SU-DHL-6 (cell line): ENCODE results near the gene ACVRL1.
"Not testable (repeated sequence)": the region's sequence is repeated elsewhere in the genome, so short reads cannot be mapped to it uniquely, and the experiment has no call there.

ENCODE experiments used
- H2AFZ ChIP-seq: fragments of 200-600 bp; sonication (generic); 2 replicates; pipeline ENCODE4 v1.6.1; 2014; ENCODE audit warnings: low read depth, mild to moderate bottlenecking, moderate library complexity, mixed read lengths, antibody characterized with exemption, low read length; ENCODE audit not compliant: severe bottlenecking
- H3F3A ChIP-seq: fragments of 200-600 bp; shearing (Covaris generic); 2 replicates; pipeline ENCODE4 v1.6.0; 2016; ENCODE audit warnings: antibody characterized with exemption, mild to moderate bottlenecking; ENCODE audit not compliant: insufficient read depth
- H3K27ac ChIP-seq: fragments of 200-600 bp; sonication (generic); 2 replicates; pipeline ENCODE4 v1.5.1; 2016; ENCODE audit warnings: low read depth, mild to moderate bottlenecking, low read length, moderate library complexity, mixed read lengths
- H3K27me3 ChIP-seq: fragments of 200-600 bp; sonication (generic), shearing (Covaris generic); 2 replicates; pipeline ENCODE4 v1.6.0; 2014; ENCODE audit warnings: mild to moderate bottlenecking, low read length
- H3K36me3 ChIP-seq: fragments of 200-600 bp; sonication (generic); 2 replicates; pipeline ENCODE4 v1.6.1; 2014; ENCODE audit warnings: mild to moderate bottlenecking, low read length, mixed read lengths
- H3K4me2 ChIP-seq: fragments of 300-600, 200-600 bp; shearing (Covaris generic), sonication (generic); 2 replicates; pipeline ENCODE4 v1.6.0; 2014; ENCODE audit warnings: low read length, low read depth, mild to moderate bottlenecking; ENCODE audit not compliant: poor library complexity, severe bottlenecking
- H3K4me3 ChIP-seq: fragments of 200-600 bp; sonication (generic); 2 replicates; pipeline ENCODE4 v1.5.1; 2014; ENCODE audit warnings: antibody characterized with exemption, low read length, mild to moderate bottlenecking, mixed read lengths; ENCODE audit not compliant: insufficient read depth, poor library complexity, severe bottlenecking
- H3K79me2 ChIP-seq: fragments of 200-600 bp; sonication (generic); 2 replicates; pipeline ENCODE4 v1.6.1; 2014; ENCODE audit warnings: mild to moderate bottlenecking, low read length, moderate library complexity; ENCODE audit not compliant: insufficient read depth
- H3K9ac ChIP-seq: fragments of 200-600 bp; sonication (generic); 2 replicates; pipeline ENCODE4 v1.7.0; 2014; ENCODE audit warnings: mild to moderate bottlenecking, low read length
- H3K9me2 ChIP-seq: fragments of 200-600 bp; sonication (generic); replicated peaks from 2 replicates; pipeline ENCODE4 v1.6.1; 2014; ENCODE audit warnings: low read length; ENCODE audit not compliant: insufficient read depth
- H3K9me3 ChIP-seq: fragments of 200-600 bp; sonication (generic); 2 replicates; pipeline ENCODE4 v1.6.1; 2014; ENCODE audit warnings: low read length, mixed read lengths; ENCODE audit not compliant: insufficient read depth
- H4K20me1 ChIP-seq: fragments of 200-600 bp; sonication (generic); 2 replicates; pipeline ENCODE4 v1.6.1; 2014; ENCODE audit warnings: low read depth, mild to moderate bottlenecking, antibody characterized with exemption, low read length, moderate library complexity, mixed read lengths
- EZH2phosphoT487 ChIP-seq: fragments of 200-600 bp; sonication (generic), shearing (Covaris generic); conservative IDR thresholded peaks from 2 replicates; pipeline ENCODE4 v1.6.1; 2018; ENCODE audit warnings: mild to moderate bottlenecking, antibody characterized with exemption, low read length, moderate library complexity, mixed read lengths
- TF ChIP-seq, protein P1 (sequence below): fragments of 200-600 bp; sonication (generic); IDR thresholded peaks from one replicate; pipeline ENCODE4 v1.5.1; 2017; ENCODE audit warnings: antibody characterized with exemption, mild to moderate bottlenecking, low read length, moderate library complexity; ENCODE audit not compliant: insufficient read depth, poor library complexity, severe bottlenecking

Gene ACVRL1

DNA sequence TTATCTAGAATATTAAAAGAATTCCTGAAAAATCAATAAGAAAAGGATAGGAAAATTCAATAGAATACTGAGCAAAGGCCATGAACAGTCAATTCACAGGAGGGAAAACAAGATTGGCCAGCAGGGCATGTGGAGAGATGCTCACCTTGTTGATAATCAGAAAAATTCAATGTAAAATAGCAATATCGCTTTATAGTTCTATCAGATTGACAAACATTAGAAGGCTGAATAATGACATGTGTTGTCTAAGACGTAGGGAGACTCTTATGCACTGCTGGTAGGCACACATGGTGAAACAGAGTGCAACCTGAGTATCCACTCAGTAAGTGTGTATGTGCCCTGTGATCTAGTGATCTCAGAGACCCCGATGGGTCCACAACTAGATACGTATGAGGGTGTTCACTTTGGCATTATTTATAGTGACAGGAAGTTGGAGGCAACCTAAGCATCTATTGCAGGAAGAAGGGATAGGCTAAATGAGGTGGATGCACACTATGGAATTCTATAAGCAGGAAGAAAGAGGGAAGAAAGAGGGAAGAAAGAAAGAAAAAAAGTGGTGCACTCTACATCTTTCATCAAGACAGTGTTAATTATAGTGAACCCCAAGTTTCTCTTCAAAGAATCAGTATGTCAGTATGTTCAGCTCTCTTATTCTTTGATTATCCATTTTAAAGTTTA is 23.2 kb upstream of the ACVRL1 start:
- Histone ChIP-seq H3K36me3 (no peaks in the 10 kb centered on the region), H3K27ac (no peak overlapping the region), H3K79me2 (no peaks in the 10 kb centered on the region), H3F3A (no peaks in the 10 kb centered on the region), H3K4me2 (no peak overlapping the region), H3K4me3 (no peak overlapping the region), H4K20me1 (no peaks in the 10 kb centered on the region), H2AFZ (no peak overlapping the region), H3K9me3 (no peaks in the 10 kb centered on the region), H3K9ac (no peak overlapping the region), H3K9me2 (no peaks in the 10 kb centered on the region), H3K27me3 (no peaks in the 10 kb centered on the region)
- TF ChIP-seq, protein P1, sequence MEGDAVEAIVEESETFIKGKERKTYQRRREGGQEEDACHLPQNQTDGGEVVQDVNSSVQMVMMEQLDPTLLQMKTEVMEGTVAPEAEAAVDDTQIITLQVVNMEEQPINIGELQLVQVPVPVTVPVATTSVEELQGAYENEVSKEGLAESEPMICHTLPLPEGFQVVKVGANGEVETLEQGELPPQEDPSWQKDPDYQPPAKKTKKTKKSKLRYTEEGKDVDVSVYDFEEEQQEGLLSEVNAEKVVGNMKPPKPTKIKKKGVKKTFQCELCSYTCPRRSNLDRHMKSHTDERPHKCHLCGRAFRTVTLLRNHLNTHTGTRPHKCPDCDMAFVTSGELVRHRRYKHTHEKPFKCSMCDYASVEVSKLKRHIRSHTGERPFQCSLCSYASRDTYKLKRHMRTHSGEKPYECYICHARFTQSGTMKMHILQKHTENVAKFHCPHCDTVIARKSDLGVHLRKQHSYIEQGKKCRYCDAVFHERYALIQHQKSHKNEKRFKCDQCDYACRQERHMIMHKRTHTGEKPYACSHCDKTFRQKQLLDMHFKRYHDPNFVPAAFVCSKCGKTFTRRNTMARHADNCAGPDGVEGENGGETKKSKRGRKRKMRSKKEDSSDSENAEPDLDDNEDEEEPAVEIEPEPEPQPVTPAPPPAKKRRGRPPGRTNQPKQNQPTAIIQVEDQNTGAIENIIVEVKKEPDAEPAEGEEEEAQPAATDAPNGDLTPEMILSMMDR = no peak
- no peak for TF ChIP-seq EZH2phosphoT487

DNA sequence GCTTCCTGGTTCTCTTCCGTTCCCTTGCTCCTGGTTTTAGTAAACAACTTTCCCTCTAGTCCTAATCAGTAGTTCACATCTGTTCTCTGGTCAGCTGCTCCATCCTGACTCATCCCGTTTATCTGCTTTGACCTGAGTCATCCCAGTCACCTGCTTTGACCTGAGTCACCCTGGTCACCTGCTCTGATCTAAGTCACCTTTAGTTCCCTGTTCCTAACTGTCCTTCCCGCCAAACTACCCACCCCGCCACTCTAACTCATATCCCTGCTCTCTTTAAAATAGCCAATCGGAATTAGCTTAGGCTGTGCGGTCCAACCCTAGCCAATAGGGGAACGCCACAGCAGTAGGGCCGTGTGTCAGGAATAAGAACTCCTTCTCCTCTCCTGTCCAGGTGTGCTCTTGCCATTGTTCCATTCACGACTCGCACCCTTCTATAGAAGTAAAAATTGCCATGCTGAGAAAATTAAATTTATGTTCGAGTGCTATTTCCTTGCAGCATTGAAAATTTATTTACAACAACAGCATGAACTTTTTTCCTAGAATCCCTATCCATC is 22.6 kb upstream of the ACVRL1 start:
- TF ChIP-seq, protein P1 = no peak
- no peak for TF ChIP-seq EZH2phosphoT487
- Histone ChIP-seq H3K4me3 (no peak overlapping the region), H3K27me3 (no peaks in the 10 kb centered on the region), H3K79me2 (no peaks in the 10 kb centered on the region), H2AFZ (no peak overlapping the region), H3K9me3 (no peaks in the 10 kb centered on the region), H4K20me1 (no peaks in the 10 kb centered on the region), H3K36me3 (no peaks in the 10 kb centered on the region), H3K9me2 (no peaks in the 10 kb centered on the region), H3K9ac (no peak overlapping the region), H3F3A (no peaks in the 10 kb centered on the region), H3K4me2 (no peak overlapping the region), H3K27ac (no peak overlapping the region)

DNA sequence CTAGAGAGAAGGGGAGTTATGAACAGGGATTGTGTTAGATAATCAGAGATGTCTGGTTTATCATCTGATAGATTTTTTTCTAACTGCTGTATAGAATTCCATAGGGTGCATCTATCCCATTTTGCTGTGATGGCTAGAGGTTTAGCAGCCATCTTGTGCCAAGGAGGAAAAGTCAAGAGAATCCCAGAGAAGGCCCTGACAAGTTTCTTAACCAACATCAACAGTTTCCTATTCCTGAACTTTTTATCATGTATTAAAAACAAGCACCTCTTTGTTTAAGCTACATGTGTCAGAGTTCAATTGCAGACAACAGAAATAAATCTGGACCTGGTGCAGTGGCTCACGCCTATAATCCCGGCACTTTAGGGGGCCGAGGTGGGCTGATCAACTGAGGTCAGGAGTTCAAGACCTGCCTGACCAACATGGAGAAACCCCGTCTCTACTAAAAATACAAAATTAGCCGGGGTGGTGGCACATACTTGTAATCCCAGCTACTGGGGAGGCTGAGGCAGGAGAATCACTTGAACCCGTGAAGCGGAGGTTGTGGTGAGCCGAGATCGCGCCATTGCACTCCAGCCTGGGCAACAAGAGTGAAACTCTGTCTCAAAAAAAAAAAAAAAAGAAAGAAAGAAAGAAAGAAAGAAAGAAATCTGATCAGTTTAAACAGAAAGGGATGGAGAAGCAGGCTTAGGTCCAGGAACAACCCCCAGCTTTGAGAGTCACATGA is 21.8 kb upstream of the ACVRL1 start:
- H4K20me1 ChIP-seq, H3K27ac ChIP-seq, H3K27me3 ChIP-seq, H3K4me3 ChIP-seq, H2AFZ ChIP-seq, H3K79me2 ChIP-seq, H3K9me3 ChIP-seq, H3F3A ChIP-seq, H3K9me2 ChIP-seq, H3K9ac ChIP-seq, H3K36me3 ChIP-seq, H3K4me2 ChIP-seq: not testable (repeated sequence)
